HepG2 (cell line): Measurements from ENCODE around the gene FBXO44. TPM values are rescaled to one million over a fixed set of nuclear protein-coding genes. Genes with fewer than 3 reads are reported as not detected.

Source experiments
- ATAC-seq: fragments of 200-7000 bp; cut with Tn5 transposase; 3 replicates; pipeline ENCODE4 v1.9.1; 2020; ENCODE audit warnings: mild to moderate bottlenecking, moderate library complexity
- BruUV-seq: library from RNA; stranded (reverse); fragments of 400-500 nt; replicated peaks from 2 replicates; lab custom pipeline; 2021; lab: Mats Ljungman, UMichigan
- CTCF ChIA-PET: fragments of 300-600 bp; formaldehyde crosslinking; extraction: SDS; loops from one replicate; lab custom pipeline; 2021; ENCODE audit warnings: low total read pairs, inconsistent platforms, low intra/inter-chr PET ratio; lab: Yijun Ruan, JAX
- POLR2A ChIA-PET: fragments of 350-600 bp; sonication (Branson Sonifier 250); formaldehyde crosslinking; loops from one replicate; lab custom pipeline; 2020; ENCODE audit warnings: antibody characterized with exemption, inconsistent platforms; lab: Yijun Ruan, JAX
- DNase-seq: peaks from one replicate; pipeline ENCODE4 v3.0.0-alpha.2; 2015; ENCODE audit warnings: low spot score
- FAIRE-seq: peaks from 3 replicates; lab custom pipeline; 2011; peaks lifted over from hg19 to GRCh38; lab: Jason Lieb, UNC
- H2AFZ ChIP-seq: one replicate; pipeline ENCODE4 v1.6.1; 2011; ENCODE audit warnings: low read length, inconsistent platforms
- H3K27ac ChIP-seq: fragments of 300-600 bp; 3 replicates; pipeline ENCODE4 v1.8.0; 2011; ENCODE audit warnings: mixed run types, mild to moderate bottlenecking, mixed read lengths, low read length, inconsistent platforms; ENCODE audit not compliant: insufficient read depth; ENCODE audit errors: extremely low read length
- H3K27me3 ChIP-seq, 2 experiments: fragments of 200-600 bp in 1 of 2; 2 replicates in 1 of 2; 3 replicates in 1 of 2; pipeline versions ENCODE4 v1.6.0 to v1.8.0; 2011; ENCODE audit warnings: low read length in 2 of 2, mild to moderate bottlenecking in 2 of 2, moderate library complexity in 2 of 2, inconsistent platforms in 1 of 2; ENCODE audit not compliant: insufficient read depth in 2 of 2, control insufficient read depth in 1 of 2
- H3K36me3 ChIP-seq, 2 experiments: fragments of 200-600 bp in 1 of 2; replicated peaks in 1 of 2; 2 replicates in 1 of 2; 3 replicates in 1 of 2; pipeline versions ENCODE4 v1.5.1 to v1.8.0; 2011; ENCODE audit warnings: low read length in 2 of 2, inconsistent platforms in 1 of 2; ENCODE audit not compliant: insufficient read depth in 2 of 2, control insufficient read depth in 1 of 2
- H3K4me1 ChIP-seq: 2 replicates; pipeline ENCODE4 v1.5.1; 2012; ENCODE audit warnings: low read length, inconsistent platforms; ENCODE audit not compliant: insufficient read depth
- H3K4me2 ChIP-seq: 2 replicates; pipeline ENCODE4 v1.6.0; 2011; ENCODE audit warnings: low read depth, low read length, inconsistent platforms
- H3K4me3 ChIP-seq, 3 experiments: fragments of 200-600 bp in 1 of 3; sonication (generic), shearing (Covaris generic) in 1 of 3; replicated peaks in 1 of 3; 2 replicates each; pipeline ENCODE4 v1.5.1; 2011 to 2016; ENCODE audit warnings: low read length in 3 of 3, inconsistent platforms in 2 of 3, low read depth in 2 of 3, mild to moderate bottlenecking in 2 of 3, control low read depth in 1 of 3, mixed read lengths in 1 of 3; ENCODE audit not compliant: insufficient read depth in 1 of 3
- H3K79me2 ChIP-seq: one replicate; pipeline ENCODE4 v1.6.1; 2011; ENCODE audit warnings: low read length, inconsistent platforms; ENCODE audit not compliant: insufficient read depth
- H3K9ac ChIP-seq: 2 replicates; pipeline ENCODE4 v1.6.0; 2011; ENCODE audit warnings: mild to moderate bottlenecking, low read depth, low read length, inconsistent platforms; ENCODE audit not compliant: insufficient read depth
- H3K9me3 ChIP-seq: 2 replicates; pipeline ENCODE4 v1.5.1; 2012; ENCODE audit warnings: mild to moderate bottlenecking, low read length
- H4K20me1 ChIP-seq: 2 replicates; pipeline ENCODE4 v1.6.0; 2011; ENCODE audit warnings: inconsistent platforms, mild to moderate bottlenecking, low read length, moderate library complexity; ENCODE audit not compliant: insufficient read depth
- HNRNPLL ChIP-seq: fragments of 200-400 bp; formaldehyde crosslinking; IDR thresholded peaks from 2 replicates; pipeline ENCODE4 v1.6.1; 2017; ENCODE audit warnings: mild to moderate bottlenecking, low read depth, low read length; ENCODE audit not compliant: poor library complexity, severe bottlenecking
- RNF2 ChIP-seq: fragments of 450-650 bp; conservative IDR thresholded peaks from 2 replicates; pipeline ENCODE4 v1.6.1; 2016; ENCODE audit warnings: low read depth
- ZNF512 ChIP-seq: sonication (generic); formaldehyde crosslinking; IDR thresholded peaks from 2 replicates; pipeline ENCODE4 v1.4.0; 2020; ENCODE audit warnings: mild to moderate bottlenecking, missing genetic modification reagents
- ZNF629 ChIP-seq: sonication (generic); formaldehyde crosslinking; conservative IDR thresholded peaks from 2 replicates; pipeline ENCODE4 v1.5.0; 2020; ENCODE audit warnings: missing genetic modification reagents
- ZNF652 ChIP-seq: IDR thresholded peaks from 2 replicates; pipeline ENCODE4 v1.6.1; 2016; ENCODE audit warnings: low read depth, borderline replicate concordance
- WGBS: methylation state at CpG from one replicate; pipeline ENCODE4 v1.1.6; 2017; ENCODE audit warnings: low lambda C conversion rate; 5-methylcytosine and 5-hydroxymethylcytosine counted together
- in situ Hi-C: cut with HindIII; loops from 2 replicates; pipeline ENCODE4 v1.10.0; 2017; ENCODE audit warnings: low pct_unique_long_range_greater_than_20kb; ENCODE audit not compliant: extremely low pct_ligation_motif_present
- intact Hi-C: fragments of 100-400 bp; cut with micrococcal nuclease; formaldehyde crosslinking; loops from one replicate; pipeline ENCODE4 v1.10.0; 2022; ENCODE audit not compliant: unreplicated experiment
- polyA plus RNA-seq, 8 experiments: library from polyadenylated mRNA; depleted of rRNA in 3 of 8; stranded (reverse) in 7 of 8; unstranded in 1 of 8; fragments of >200 nt; fragmentation: Illumina TruSeq in 4 of 8; extraction: Trizol in 4 of 8; gene quantifications; 2 replicates each; pipeline versions ENCODE4 v1.2.1 to v1.2.3, GENCODE V29; 2011 to 2016; ENCODE audit warnings: low read depth in 4 of 8, missing spikeins in 1 of 8, mixed read lengths in 1 of 8; ENCODE audit not compliant: insufficient read depth in 1 of 8
- total RNA-seq, 5 experiments: library from RNA; depleted of rRNA; stranded (reverse); fragments of >200 nt; fragmentation: Illumina TruSeq; extraction: Trizol; gene quantifications; 2 replicates each; pipeline ENCODE4 v1.2.3, GENCODE V29; 2016; ENCODE audit warnings: low read depth in 1 of 5
- TF ChIP-seq, protein P1 (sequence below): sonication (generic); formaldehyde crosslinking; IDR thresholded peaks from 2 replicates; pipeline ENCODE4 v1.5.0; 2020; ENCODE audit warnings: mild to moderate bottlenecking, missing genetic modification reagents

Gene FBXO44
- total and polyA plus RNA-seq, 2 of the 13 experiments (the other 11 are each of a cell fraction or from before 2014, with no cell fraction given): 22.4 to 27.9 TPM

GRCh38 chr1:11649237-11649623, 5.4 kb upstream of the FBXO44 start:
- Histone ChIP-seq H2AFZ (no peak overlapping the region), H3K9ac (no peak overlapping the region), H3K4me3 (no peak overlapping the region), H3K79me2 (peaks cover 20% of the 10 kb centered on the region), H3K4me1 (peaks cover 63% of the 10 kb centered on the region), H3K36me3 (peaks cover 0 to 2% of the 10 kb centered on the region in 2 experiments; a peak in 1 of 5 replicates), H3K27ac (peak overlapping the region; percentile 11), H3K9me3 (no peaks in the 10 kb centered on the region), H3K4me2 (no peak overlapping the region), H4K20me1 (peaks cover 11% of the 10 kb centered on the region), H3K27me3 (no peaks in the 10 kb centered on the region)
- WGBS: 95% methylated on average over 8 of the region's 9 CpGs
- no TSS peak for BruUV-seq
- in situ Hi-C loops: loop anchor here (10.0 to 25.0 kb wide), 2 partner anchors 404 to 612 kb away; partner anchors contain the start of gene MASP2
- TF ChIP-seq, protein P1, sequence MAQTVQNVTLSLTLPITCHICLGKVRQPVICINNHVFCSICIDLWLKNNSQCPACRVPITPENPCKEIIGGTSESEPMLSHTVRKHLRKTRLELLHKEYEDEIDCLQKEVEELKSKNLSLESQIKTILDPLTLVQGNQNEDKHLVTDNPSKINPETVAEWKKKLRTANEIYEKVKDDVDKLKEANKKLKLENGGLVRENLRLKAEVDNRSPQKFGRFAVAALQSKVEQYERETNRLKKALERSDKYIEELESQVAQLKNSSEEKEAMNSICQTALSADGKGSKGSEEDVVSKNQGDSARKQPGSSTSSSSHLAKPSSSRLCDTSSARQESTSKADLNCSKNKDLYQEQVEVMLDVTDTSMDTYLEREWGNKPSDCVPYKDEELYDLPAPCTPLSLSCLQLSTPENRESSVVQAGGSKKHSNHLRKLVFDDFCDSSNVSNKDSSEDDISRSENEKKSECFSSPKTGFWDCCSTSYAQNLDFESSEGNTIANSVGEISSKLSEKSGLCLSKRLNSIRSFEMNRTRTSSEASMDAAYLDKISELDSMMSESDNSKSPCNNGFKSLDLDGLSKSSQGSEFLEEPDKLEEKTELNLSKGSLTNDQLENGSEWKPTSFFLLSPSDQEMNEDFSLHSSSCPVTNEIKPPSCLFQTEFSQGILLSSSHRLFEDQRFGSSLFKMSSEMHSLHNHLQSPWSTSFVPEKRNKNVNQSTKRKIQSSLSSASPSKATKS (CRISPR knock-in tag): no peak
- 0 out of 2 replicates have a peak, but pooled peaks have one; percentile 30 for TF ChIP-seq ZNF629 (CRISPR knock-in tag)
- no peak for TF ChIP-seq RNF2
- no peak for TF ChIP-seq ZNF512 (CRISPR knock-in tag)
- peak; percentile 2 for TF ChIP-seq HNRNPLL
- no peak for TF ChIP-seq ZNF652
- FAIRE-seq (no peak), DNase-seq (no peak), ATAC-seq (no peak)
- ChIA-PET CTCF (no interaction called here), POLR2A (no interaction called here)
- intact Hi-C loops: no loop called here
